ENCODE measurements around the gene SH3RF3. TPM values are rescaled to one million over a fixed set of nuclear protein-coding genes. Genes with fewer than 3 reads are reported as not detected.

SH3RF3 gene
- total RNA-seq, 4 donors from 2014 or later, result 2.4 to 5.5 (median 2.9) TPM

GRCh38 chr2:109298851-109299250 is 169.8 kb downstream of the SH3RF3 start:
- Histone ChIP-seq H3K36me3 (no peaks in the 10 kb centered on the region), H3K27ac (no peak overlapping the region), H3K27me3 (no peaks in the 10 kb centered on the region), H3K4me3 (no peak overlapping the region), H3K4me1 (peaks cover 0 to 22% (median 10%) of the 10 kb centered on the region in 3 donors), H3K9me3 (no peaks in the 10 kb centered on the region)
- no peak for DNase-seq
- WGBS, 2 donors, result 75 to 96% methylated on average over 2 to 6 of the region's 6 CpGs
- intact Hi-C loops (cut with DNase I), result no loop called here
- TF ChIP-seq POLR2A (IDR thresholded peaks at IDR 0.05), result no peak
- TF ChIP-seq, protein P1, sequence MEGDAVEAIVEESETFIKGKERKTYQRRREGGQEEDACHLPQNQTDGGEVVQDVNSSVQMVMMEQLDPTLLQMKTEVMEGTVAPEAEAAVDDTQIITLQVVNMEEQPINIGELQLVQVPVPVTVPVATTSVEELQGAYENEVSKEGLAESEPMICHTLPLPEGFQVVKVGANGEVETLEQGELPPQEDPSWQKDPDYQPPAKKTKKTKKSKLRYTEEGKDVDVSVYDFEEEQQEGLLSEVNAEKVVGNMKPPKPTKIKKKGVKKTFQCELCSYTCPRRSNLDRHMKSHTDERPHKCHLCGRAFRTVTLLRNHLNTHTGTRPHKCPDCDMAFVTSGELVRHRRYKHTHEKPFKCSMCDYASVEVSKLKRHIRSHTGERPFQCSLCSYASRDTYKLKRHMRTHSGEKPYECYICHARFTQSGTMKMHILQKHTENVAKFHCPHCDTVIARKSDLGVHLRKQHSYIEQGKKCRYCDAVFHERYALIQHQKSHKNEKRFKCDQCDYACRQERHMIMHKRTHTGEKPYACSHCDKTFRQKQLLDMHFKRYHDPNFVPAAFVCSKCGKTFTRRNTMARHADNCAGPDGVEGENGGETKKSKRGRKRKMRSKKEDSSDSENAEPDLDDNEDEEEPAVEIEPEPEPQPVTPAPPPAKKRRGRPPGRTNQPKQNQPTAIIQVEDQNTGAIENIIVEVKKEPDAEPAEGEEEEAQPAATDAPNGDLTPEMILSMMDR (IDR thresholded peaks at IDR 0.05), result no peak

- H3K9me3 ChIP-seq, result no peaks in the 10 kb centered on the region
- peaks cover 0 to 22% (median 10%) of the 10 kb centered on the region in 3 donors for H3K4me1 ChIP-seq
- DNase-seq, result no peak
- WGBS, 2 donors, result 29 to 59% methylated on average over 4 to 5 of the region's 5 CpGs
- no peak overlapping the region for H3K4me3 ChIP-seq
- intact Hi-C loops (cut with DNase I), result no loop called here
- TF ChIP-seq POLR2A (IDR thresholded peaks at IDR 0.05), result no peak
- TF ChIP-seq, protein P1 (IDR thresholded peaks at IDR 0.05), result no peak
- no peaks in the 10 kb centered on the region for H3K36me3 ChIP-seq
- H3K27ac ChIP-seq, result no peak overlapping the region
- no peaks in the 10 kb centered on the region for H3K27me3 ChIP-seq
These were observed 170.5 kb downstream of the SH3RF3 start for GRCh38 chr2:109299536-109299935.

- Histone ChIP-seq H3K27ac (no peak overlapping the region), H3K4me1 (peaks cover 0 to 22% (median 10%) of the 10 kb centered on the region in 3 donors), H3K9me3 (no peaks in the 10 kb centered on the region), H3K27me3 (no peaks in the 10 kb centered on the region), H3K36me3 (no peaks in the 10 kb centered on the region), H3K4me3 (no peak overlapping the region)
- TF ChIP-seq POLR2A (IDR thresholded peaks at IDR 0.05), result no peak
- TF ChIP-seq, protein P1 (IDR thresholded peaks at IDR 0.05), result no peak
- 51 to 53% methylated on average over 2 to 3 of the region's 3 CpGs for WGBS, 2 donors
- no peak for DNase-seq
- intact Hi-C loops (cut with DNase I), result no loop called here
These were observed 171.6 kb downstream of the SH3RF3 start for GRCh38 chr2:109300582-109300981.

DNA sequence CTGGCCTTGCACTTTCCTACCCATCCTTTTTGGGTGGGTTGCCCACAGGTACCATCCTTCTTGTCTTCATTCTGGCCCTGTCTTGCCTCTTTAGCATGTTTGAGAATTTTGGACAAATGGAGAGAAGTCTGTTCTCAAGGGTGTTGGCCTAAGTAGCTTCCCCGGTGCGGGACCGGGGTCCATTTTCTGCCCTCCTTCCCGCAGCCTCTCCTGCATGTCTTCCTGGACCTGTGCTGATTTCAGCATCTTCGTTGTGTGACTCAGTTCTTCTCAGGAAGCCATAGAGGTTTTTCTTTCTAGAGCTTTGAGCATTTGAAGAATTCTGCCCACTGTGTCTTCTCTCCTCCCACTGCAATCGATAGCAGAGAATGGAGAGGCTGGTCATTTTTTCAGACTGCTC is 172.7 kb downstream of the SH3RF3 start:
- DNase-seq, result no peak
- H3K36me3 ChIP-seq, result no peaks in the 10 kb centered on the region
- H3K4me3 ChIP-seq, result no peak overlapping the region
- 91 to 95% methylated on average over 6 of the region's 6 CpGs for WGBS, 2 donors
- intact Hi-C loops (cut with DNase I), result no loop called here
- no peaks in the 10 kb centered on the region for H3K9me3 ChIP-seq
- TF ChIP-seq POLR2A (IDR thresholded peaks at IDR 0.05), result no peak
- TF ChIP-seq, protein P1 (IDR thresholded peaks at IDR 0.05), result no peak
- no peak overlapping the region for H3K27ac ChIP-seq
- no peaks in the 10 kb centered on the region for H3K27me3 ChIP-seq
- peaks cover 0 to 22% (median 10%) of the 10 kb centered on the region in 3 donors for H3K4me1 ChIP-seq

DNA sequence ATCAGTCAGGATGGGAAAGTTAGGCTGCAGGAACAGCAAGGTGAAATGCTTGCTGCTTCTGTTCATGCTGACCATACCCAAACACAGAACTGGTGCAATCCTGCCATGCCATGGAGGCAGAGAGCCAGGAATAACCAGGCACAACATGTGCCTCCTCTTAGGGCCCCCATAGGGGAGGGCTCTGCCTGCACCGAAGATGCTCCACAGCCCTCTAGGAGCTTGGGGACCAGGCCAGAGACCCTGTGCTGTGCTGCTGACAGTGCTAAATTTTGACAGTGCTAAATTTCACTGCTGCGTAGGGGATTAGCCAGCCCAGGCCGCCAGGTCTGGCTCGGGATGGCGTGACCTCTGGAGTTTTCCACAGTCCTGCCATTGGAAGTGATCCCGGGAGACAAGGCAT is 173.3 kb downstream of the SH3RF3 start:
- Histone ChIP-seq H3K36me3 (no peaks in the 10 kb centered on the region), H3K4me1 (peaks cover 0 to 22% (median 10%) of the 10 kb centered on the region in 3 donors), H3K27me3 (no peaks in the 10 kb centered on the region), H3K9me3 (no peaks in the 10 kb centered on the region), H3K4me3 (no peak overlapping the region), H3K27ac (no peak overlapping the region)
- TF ChIP-seq POLR2A (IDR thresholded peaks at IDR 0.05), result no peak
- TF ChIP-seq, protein P1 (IDR thresholded peaks at IDR 0.05), result no peak
- DNase-seq, result no peak
- WGBS, 2 donors, result 96 to 100% methylated on average over 1 to 4 of the region's 6 CpGs
- intact Hi-C loops (cut with DNase I), result no loop called here
